Measurements from ENCODE around the gene KCNQ1. TPM values are rescaled to one million over a fixed set of nuclear protein-coding genes. Genes with fewer than 3 reads are reported as not detected.

The KCNQ1 gene
- total and polyA plus RNA-seq, 8 donors: 7.1 to 37.7 (median 9.9) TPM

GRCh38 chr11:2549491-2549875, 104.7 kb downstream of the KCNQ1 start:
- intact Hi-C loops (cut with DNase I): no loop called here
- Histone ChIP-seq H3K36me3 (no peaks in the 10 kb centered on the region), H3K9me3 (no peaks in the 10 kb centered on the region), H3K27ac (no peak overlapping the region), H3K27me3 (no peaks in the 10 kb centered on the region), H3K4me1 (peaks cover 0 to 8% of the 10 kb centered on the region in 2 donors), H3K4me3 (no peak overlapping the region)
- ATAC-seq (no peak), DNase-seq (peak in 1 of 4 donors; percentile 23)
- TF ChIP-seq CTCF (IDR thresholded peaks at IDR 0.05): no peak

GRCh38 chr11:2549876-2550605, 105.2 kb downstream of the KCNQ1 start:
- Histone ChIP-seq H3K4me1 (peaks cover 0 to 11% of the 10 kb centered on the region in 2 donors), H3K27me3 (no peaks in the 10 kb centered on the region), H3K36me3 (no peaks in the 10 kb centered on the region), H3K27ac (no peak overlapping the region), H3K4me3 (no peak overlapping the region), H3K9me3 (no peaks in the 10 kb centered on the region)
- DNase-seq (peak; percentile 31 to 78 (median 58)), ATAC-seq (no peak)
- no peak for TF ChIP-seq CTCF (IDR thresholded peaks at IDR 0.05)
- intact Hi-C loops (cut with DNase I): no loop called here

- peaks cover 0 to 11% of the 10 kb centered on the region in 2 donors for H3K4me1 ChIP-seq
- DNase-seq (peak in 2 of 4 donors; percentile 17 to 59), ATAC-seq (no peak)
Measured at GRCh38 chr11:2550606-2550970, 105.8 kb downstream of the KCNQ1 start.

GRCh38 chr11:2551131-2551530, 106.3 kb downstream of the KCNQ1 start:
- DNase-seq (no peak), ATAC-seq (no peak)
- no peak for TF ChIP-seq CTCF (IDR thresholded peaks at IDR 0.05)
- Histone ChIP-seq H3K9me3 (no peaks in the 10 kb centered on the region), H3K27me3 (no peaks in the 10 kb centered on the region), H3K27ac (no peak overlapping the region), H3K36me3 (no peaks in the 10 kb centered on the region), H3K4me1 (peaks cover 0 to 11% of the 10 kb centered on the region in 2 donors), H3K4me3 (no peak overlapping the region)
- intact Hi-C loops (cut with DNase I): no loop called here

More at GRCh38 chr11:2550606-2550970, 105.8 kb downstream of the KCNQ1 start:
- Histone ChIP-seq H3K36me3 (no peaks in the 10 kb centered on the region), H3K9me3 (no peaks in the 10 kb centered on the region), H3K27me3 (no peaks in the 10 kb centered on the region), H3K27ac (no peak overlapping the region), H3K4me3 (no peak overlapping the region)
- TF ChIP-seq CTCF (IDR thresholded peaks at IDR 0.05): no peak
- intact Hi-C loops (cut with DNase I): no loop called here

- H3K27me3 ChIP-seq: no peaks in the 10 kb centered on the region
- no peak for TF ChIP-seq CTCF (IDR thresholded peaks at IDR 0.05)
- H3K4me1 ChIP-seq: peaks cover 0 to 11% of the 10 kb centered on the region in 2 donors
- intact Hi-C loops (cut with DNase I): no loop called here
- H3K4me3 ChIP-seq: no peak overlapping the region
- ATAC-seq: no peak
- H3K9me3 ChIP-seq: peaks cover 0 to under 1% of the 10 kb centered on the region in 2 donors
- H3K36me3 ChIP-seq: no peaks in the 10 kb centered on the region
- DNase-seq: no peak
- no peak overlapping the region for H3K27ac ChIP-seq
Measured at GRCh38 chr11:2552210-2552609, 107.4 kb downstream of the KCNQ1 start.
